H1 (cell line): ENCODE measurements around the gene ADRM1. TPM values are rescaled to one million over a fixed set of nuclear protein-coding genes. Genes with fewer than 3 reads are reported as not detected.

Source experiments
- ATF3 ChIP-seq: IDR thresholded peaks from 2 replicates; pipeline ENCODE4 v1.6.1; 2011; ENCODE audit warnings: low read depth, mild to moderate bottlenecking, low read length; ENCODE audit not compliant: insufficient read depth
- CHD2 ChIP-seq: IDR thresholded peaks from 2 replicates; pipeline ENCODE4 v1.6.1; 2012; ENCODE audit warnings: low read length, improper control_type of control experiment
- CHD7 ChIP-seq: fragments of 300-600 bp; sonication (generic); IDR thresholded peaks from 2 replicates; pipeline ENCODE4 v1.7.1; 2012; ENCODE audit warnings: low read length, moderate library complexity, mild to moderate bottlenecking, inconsistent platforms; ENCODE audit not compliant: insufficient replicate concordance
- GABPA ChIP-seq: IDR thresholded peaks from 2 replicates; pipeline ENCODE4 v1.6.1; 2011; ENCODE audit warnings: mild to moderate bottlenecking, low read length, moderate library complexity, borderline replicate concordance; ENCODE audit not compliant: insufficient read depth
- JUN ChIP-seq: IDR thresholded peaks from 2 replicates; pipeline ENCODE4 v1.6.1; 2011; ENCODE audit warnings: low read depth, mild to moderate bottlenecking, improper control_type of control experiment, low read length
- JUND ChIP-seq: IDR thresholded peaks from 2 replicates; pipeline ENCODE4 v1.6.1; 2011; ENCODE audit warnings: mild to moderate bottlenecking, improper control_type of control experiment, low read length
- KDM5A ChIP-seq: fragments of 200-600 bp; IDR thresholded peaks from 2 replicates; pipeline ENCODE4 v1.7.1; 2012; ENCODE audit warnings: mild to moderate bottlenecking, low read length, inconsistent platforms, mixed read lengths
- RBBP5 ChIP-seq: IDR thresholded peaks from 2 replicates; pipeline ENCODE4 v1.7.1; 2012; ENCODE audit warnings: low read depth, mild to moderate bottlenecking, inconsistent platforms, low read length, moderate library complexity, borderline replicate concordance
- SRF ChIP-seq: IDR thresholded peaks from 2 replicates; pipeline ENCODE4 v1.6.1; 2011; ENCODE audit warnings: mild to moderate bottlenecking, low read depth, low read length, moderate library complexity
- TAF1 ChIP-seq: IDR thresholded peaks from 2 replicates; pipeline ENCODE4 v1.6.1; 2011; ENCODE audit warnings: mild to moderate bottlenecking, low read depth, low read length
- TCF12 ChIP-seq: IDR thresholded peaks from 2 replicates; pipeline ENCODE4 v1.6.1; 2011; ENCODE audit warnings: low read depth, mild to moderate bottlenecking, low read length
- TEAD4 ChIP-seq: IDR thresholded peaks from 2 replicates; pipeline ENCODE4 v1.6.1; 2012; ENCODE audit warnings: low read depth, low read length, inconsistent platforms, mixed read lengths
- ZNF274 ChIP-seq: IDR thresholded peaks from 2 replicates; pipeline ENCODE4 v1.7.0; 2012; ENCODE audit warnings: low read length, borderline replicate concordance; ENCODE audit errors: extremely low read depth
- polyA plus RNA-seq, 7 experiments: library from polyadenylated mRNA; depleted of rRNA in 3 of 7; stranded (reverse) in 5 of 7; unstranded in 2 of 7; fragments of >200 nt in 5 of 7; fragments of 200-250 nt in 2 of 7; gene quantifications; 1 replicate in 5 of 7; 2 replicates in 1 of 7; 4 replicates in 1 of 7; pipeline versions ENCODE4 v1.2.1 to v1.2.3, GENCODE V29; 2011 to 2013; ENCODE audit warnings: missing spikeins in 2 of 7, mixed read lengths in 2 of 7
- total RNA-seq: library from RNA; stranded (reverse); fragmentation: NEBNext Ultra II Directional; extraction: Animal tissue kit (Norgen Biotek cat#: 25700); gene quantifications from 2 replicates; pipeline ENCODE4 v1.2.1, GENCODE V29; 2021

The ADRM1 gene
- total and polyA plus RNA-seq, 2 of the 8 experiments (the other 6 are each of a cell fraction or from before 2014, with no cell fraction given), result 126 to 214 TPM

- TF ChIP-seq CHD7, result no peak
- TF ChIP-seq KDM5A, result no peak
- TF ChIP-seq TEAD4, result no peak
- no peak for TF ChIP-seq SRF
- TF ChIP-seq TCF12, result no peak
- TF ChIP-seq ZNF274, result no peak
- TF ChIP-seq JUN, result no peak
- TF ChIP-seq TAF1, result no peak
- no peak for TF ChIP-seq CHD2
- no peak for TF ChIP-seq JUND
- no peak for TF ChIP-seq ATF3
- no peak for TF ChIP-seq GABPA
- no peak for TF ChIP-seq RBBP5
Measured at GRCh38 chr20:62313021-62313420, 10.2 kb downstream of the ADRM1 start (continued).
